HL-60/S4 (cell line): ENCODE data around the gene RET.

Experiments used
- in situ Hi-C: fragments of 300-500 bp; cut with MboI; formaldehyde crosslinking; loops from 2 replicates; pipeline ENCODE4 v1.14.3; 2022; ENCODE audit warnings: low sequenced_read_pairs

Gene RET

DNA sequence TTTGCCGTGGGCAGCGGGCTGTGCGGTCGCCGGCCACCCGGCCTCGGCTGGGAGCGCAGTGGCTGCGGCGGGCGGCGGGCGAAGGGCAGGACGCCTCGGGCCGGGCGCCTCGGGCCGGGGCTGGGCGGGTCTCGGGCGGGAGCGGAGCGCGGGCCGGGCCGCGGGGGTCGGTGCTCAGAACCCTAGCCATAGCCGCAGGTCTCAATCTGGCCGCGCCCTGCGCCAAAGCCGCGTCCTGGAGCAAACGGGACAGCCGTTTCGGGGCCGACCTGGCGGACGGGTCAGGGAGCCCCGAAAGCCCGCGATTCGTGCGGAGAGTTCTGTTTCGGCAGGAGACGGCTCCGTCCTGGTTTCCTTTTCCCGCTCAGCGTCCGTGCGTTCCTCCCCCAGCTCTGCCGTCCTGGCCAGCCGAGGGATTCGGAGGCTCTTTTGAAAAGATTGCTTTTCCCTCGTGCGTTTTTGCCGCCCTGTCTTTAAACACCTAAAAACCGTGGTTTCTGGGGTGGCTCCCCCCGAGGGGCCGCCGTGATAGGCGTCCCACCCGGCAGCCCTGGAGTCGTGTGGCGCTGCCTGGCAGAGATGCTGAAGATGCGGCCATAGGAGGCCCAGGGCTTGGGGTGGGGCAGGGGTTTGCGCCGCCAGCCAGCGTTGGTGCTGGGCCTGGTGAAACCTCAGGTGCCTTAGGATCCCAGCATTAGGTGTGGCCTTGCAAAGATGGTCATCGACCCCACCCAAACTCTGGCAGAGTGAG, 727 bp downstream of the RET start:
- in situ Hi-C loops = no loop called here

DNA sequence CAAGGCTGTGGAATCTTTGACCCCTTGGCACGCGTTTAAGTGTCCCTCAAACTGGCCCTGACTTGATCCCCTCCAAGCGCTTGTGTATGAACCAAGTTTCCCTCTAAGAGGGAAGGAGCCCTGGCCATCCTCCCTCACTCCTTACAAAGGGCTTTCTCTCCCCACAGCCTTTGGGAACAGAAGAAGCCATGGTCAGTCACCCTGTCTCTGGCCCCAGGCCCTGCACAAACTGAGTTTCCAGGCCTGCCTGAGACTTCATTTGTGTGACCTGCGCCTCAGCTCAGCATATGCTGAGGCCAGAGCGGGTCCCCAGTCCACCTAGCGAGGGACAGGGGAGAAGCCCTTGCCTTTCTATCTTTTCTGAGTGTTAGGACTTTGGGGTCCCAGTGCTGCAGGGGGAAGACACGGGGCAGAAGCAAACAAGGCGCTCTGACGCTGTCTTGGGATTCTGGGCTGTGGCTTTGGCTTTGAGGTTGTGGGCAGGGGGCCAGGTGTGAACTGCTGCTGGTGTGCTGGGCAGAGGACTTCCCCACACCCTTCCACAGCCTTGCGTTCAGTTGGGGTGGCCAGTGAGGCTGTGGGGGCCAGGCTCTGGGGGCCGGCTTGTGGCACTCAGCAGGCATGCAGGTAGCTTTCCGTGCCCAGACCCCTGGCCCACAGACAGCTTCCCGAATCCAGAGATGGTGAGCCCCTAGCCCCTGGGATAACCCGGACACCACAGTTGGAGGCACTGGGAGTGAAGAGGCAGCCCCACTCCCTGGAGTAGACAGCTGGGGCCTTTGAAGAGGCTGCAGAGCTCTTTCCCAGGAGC, 1.5 kb downstream of the RET start:
- in situ Hi-C loops = no loop called here

- in situ Hi-C loops = no loop called here
Measured at GRCh38 chr10:43078986-43079273, 2.1 kb downstream of the RET start.

DNA sequence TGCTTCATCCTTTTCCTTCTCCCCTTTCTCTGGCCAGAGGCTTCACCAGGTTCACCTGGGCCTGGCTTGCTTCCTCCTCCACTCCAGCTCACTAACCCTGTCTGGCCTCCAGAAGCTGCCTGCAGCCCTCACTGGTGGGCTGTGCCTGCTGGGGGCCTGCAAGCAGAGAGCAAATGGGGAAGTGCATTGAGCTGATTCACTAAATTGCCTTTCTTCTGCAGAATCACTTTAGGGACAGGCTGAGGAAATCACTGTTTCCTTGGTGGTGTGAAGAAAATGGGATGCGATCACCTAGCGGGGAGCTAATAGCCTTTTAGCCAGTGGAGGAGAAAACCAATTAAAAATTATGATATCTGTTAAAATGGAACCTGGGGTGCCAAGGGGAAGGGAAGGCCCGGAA, 3.0 kb downstream of the RET start:
- in situ Hi-C loops = no loop called here

DNA sequence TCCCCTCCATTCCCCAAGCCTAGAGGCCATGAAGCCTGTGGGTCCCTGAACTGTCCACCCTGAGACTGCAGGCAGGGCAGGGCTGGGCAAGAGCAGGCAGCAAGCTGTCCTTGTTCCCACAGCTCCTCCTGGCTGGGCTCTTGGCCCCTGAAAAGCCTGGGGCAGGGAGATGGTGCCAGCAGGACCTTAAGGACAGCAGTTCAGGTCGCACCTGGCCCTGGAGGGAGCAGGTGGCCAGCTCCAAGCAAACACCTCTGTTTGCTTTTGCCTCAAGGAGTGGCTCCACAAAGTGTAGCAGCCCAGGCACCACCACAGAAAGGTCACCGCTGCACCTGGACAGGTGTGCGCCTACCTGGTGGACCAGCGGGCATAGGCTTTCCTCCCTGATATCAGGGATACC, 5.2 kb downstream of the RET start:
- in situ Hi-C loops = no loop called here

DNA sequence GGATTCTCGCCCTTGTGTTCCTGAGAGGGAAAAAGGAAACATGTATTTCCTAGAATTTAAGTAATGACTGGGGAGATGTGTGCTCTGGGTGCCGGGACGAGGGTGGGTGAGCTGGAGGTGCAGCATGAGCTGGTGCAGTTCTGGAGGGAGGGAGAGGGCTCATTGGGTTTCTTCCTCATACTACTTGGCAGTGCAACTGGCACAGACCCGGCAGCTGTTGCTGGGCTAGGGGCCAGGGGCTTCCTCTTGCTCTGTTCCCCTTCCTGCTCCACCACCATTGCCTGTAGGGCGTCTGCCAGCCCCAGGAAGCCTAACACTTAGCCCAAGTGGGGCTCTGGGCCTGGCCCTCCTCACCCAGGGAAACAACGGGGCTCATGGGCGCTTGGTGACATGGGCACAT, 5.9 kb downstream of the RET start:
- in situ Hi-C loops = no loop called here

DNA sequence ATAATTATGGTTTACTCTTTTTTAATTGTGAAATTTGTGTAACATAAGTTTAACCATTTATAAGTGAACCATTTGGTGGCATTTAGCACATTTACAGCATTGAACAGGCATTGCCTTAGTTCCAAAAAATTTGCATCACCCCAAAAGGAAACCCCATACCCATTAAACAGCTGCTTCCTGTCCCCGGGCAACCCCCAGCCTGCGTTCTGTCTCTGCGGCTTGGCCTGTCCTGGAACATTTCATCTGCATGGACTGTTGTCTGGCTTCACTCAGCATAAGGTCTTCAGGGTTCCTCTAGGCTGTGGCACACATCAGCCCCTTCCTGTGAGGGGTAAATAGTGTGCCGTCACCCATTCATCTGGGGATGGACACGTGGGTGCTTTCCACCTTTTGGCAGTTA, 6.9 kb downstream of the RET start:
- in situ Hi-C loops = no loop called here

DNA sequence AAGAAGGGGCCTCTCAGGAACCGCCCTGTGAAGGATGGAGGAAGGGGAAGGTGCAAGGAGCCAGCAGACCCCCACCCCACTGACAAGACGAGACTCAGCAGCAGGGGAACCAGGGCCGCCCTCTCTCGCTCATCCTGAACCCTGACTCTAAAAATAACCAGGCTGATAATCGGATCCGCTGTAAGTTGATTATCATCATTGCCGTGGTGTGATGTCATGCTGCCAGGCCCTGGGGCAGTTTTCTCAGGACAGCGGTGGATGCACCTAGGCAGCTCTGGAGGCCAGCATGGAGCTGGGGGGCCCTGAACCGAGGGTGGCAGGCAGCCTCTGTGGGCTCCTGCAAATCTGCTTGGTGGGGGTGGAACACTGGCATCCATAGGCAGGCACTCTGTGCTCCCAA, 7.9 kb downstream of the RET start:
- in situ Hi-C loops = no loop called here

GRCh38 chr10:43086321-43086942, 9.6 kb downstream of the RET start:
- in situ Hi-C loops = no loop called here

- in situ Hi-C loops = no loop called here
Measured at GRCh38 chr10:43089519-43089918, 12.7 kb downstream of the RET start.

GRCh38 chr10:43090188-43090587, 13.3 kb downstream of the RET start:
- in situ Hi-C loops = loop anchor here (10.0 kb wide), 1 partner anchor 215 kb away; no protein-coding TSS in a partner anchor

- in situ Hi-C loops = loop anchor here (10.0 kb wide), 1 partner anchor 216 kb away; no protein-coding TSS in a partner anchor
Measured at GRCh38 chr10:43090664-43091063, 13.8 kb downstream of the RET start.

- in situ Hi-C loops = loop anchor here (10.0 kb wide), 1 partner anchor 217 kb away; no protein-coding TSS in a partner anchor
Measured at GRCh38 chr10:43091846-43092245, 15.0 kb downstream of the RET start.

DNA sequence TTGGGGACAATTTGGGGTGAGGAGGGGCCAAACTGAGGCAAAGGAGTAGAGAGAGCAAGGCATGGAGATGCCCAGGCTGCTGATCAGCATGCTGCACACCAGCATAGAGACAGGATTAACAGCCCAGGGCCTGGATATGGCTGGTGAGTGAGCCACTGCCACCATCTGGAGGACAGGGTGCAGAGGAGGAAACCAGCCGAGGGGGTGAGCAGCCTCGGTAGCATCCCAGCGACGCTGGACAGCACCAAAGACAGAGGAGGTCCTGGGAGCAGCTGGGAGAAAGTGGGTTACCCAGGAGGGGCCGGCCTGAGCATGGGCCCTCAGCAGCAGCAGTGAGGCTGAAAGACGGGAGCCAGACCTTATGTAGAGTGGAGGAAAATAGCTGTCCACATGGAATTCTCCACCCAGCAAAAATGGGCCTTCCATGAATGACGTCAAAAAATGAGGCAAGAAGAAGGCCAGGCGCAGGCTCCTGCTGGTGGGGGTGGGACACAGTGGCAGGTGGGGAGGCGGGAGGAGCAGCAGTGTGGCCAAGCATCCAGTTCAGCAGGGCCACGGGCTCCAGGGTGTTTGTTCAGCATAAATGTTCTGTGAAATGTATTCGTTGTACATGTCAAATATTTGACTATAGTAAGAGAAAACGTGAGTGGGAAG, 16.7 kb downstream of the RET start:
- in situ Hi-C loops = loop anchor here (10.0 kb wide), 1 partner anchor 219 kb away; no protein-coding TSS in a partner anchor

GRCh38 chr10:43094085-43094484, 17.2 kb downstream of the RET start:
- in situ Hi-C loops = loop anchor here (10.0 kb wide), 1 partner anchor 219 kb away; no protein-coding TSS in a partner anchor

- in situ Hi-C loops = loop anchor here (10.0 kb wide), 1 partner anchor 225 kb away; no protein-coding TSS in a partner anchor
Measured at GRCh38 chr10:43099339-43099738, 22.5 kb downstream of the RET start.

DNA sequence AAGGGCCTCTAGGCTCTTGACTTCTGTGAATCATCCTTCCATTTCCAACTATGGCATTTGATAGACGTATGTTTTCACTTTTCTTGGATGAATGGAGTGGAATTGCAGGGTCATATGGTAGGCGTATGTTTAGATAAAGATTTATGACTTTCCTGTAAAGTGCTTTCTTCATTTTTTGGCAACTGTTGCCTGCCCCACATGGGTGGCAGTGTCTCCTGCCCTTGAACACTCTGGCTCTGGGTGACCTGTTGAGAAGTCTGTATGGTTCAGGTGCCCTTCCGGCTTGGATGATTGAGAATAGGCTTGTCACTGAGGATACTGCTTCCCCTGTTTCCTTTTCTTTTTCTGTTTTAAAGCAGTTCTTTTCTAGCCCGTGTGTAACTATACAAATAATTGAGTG, 23.1 kb downstream of the RET start:
- in situ Hi-C loops = loop anchor here (10.0 to 25.0 kb wide), 2 partner anchors 225 to 463 kb away; partner anchors contain the start of gene ZNF33B

DNA sequence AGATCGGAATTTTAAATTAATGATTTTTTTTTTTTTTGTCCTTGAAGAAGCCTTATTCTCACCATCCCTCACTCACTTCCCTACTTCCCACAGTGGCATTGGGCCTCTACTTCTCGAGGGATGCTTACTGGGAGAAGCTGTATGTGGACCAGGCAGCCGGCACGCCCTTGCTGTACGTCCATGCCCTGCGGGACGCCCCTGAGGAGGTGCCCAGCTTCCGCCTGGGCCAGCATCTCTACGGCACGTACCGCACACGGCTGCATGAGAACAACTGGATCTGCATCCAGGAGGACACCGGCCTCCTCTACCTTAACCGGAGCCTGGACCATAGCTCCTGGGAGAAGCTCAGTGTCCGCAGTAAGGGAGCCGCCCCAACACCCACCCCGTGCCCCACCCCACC, 23.5 kb downstream of the RET start:
- in situ Hi-C loops = loop anchor here (25.0 kb wide), 1 partner anchor 463 kb away; the partner anchor contains the start of gene ZNF33B

GRCh38 chr10:43102063-43102828, 25.4 kb downstream of the RET start:
- in situ Hi-C loops = loop anchor here (25.0 kb wide), 1 partner anchor 465 kb away; the partner anchor contains the start of gene ZNF33B
